SK-N-MC (cell line): Measurements from ENCODE around the gene UBAC2.

Experiments
- EZH2 ChIP-seq: fragments of 200-600 bp; sonication (generic); IDR thresholded peaks from one replicate; pipeline ENCODE4 v1.6.1; 2017; ENCODE audit warnings: antibody characterized with exemption
- POLR2AphosphoS5 ChIP-seq: IDR thresholded peaks from 2 replicates; pipeline ENCODE4 v1.6.1; 2012; ENCODE audit warnings: mild to moderate bottlenecking, low read depth, low read length, borderline replicate concordance

DNA sequence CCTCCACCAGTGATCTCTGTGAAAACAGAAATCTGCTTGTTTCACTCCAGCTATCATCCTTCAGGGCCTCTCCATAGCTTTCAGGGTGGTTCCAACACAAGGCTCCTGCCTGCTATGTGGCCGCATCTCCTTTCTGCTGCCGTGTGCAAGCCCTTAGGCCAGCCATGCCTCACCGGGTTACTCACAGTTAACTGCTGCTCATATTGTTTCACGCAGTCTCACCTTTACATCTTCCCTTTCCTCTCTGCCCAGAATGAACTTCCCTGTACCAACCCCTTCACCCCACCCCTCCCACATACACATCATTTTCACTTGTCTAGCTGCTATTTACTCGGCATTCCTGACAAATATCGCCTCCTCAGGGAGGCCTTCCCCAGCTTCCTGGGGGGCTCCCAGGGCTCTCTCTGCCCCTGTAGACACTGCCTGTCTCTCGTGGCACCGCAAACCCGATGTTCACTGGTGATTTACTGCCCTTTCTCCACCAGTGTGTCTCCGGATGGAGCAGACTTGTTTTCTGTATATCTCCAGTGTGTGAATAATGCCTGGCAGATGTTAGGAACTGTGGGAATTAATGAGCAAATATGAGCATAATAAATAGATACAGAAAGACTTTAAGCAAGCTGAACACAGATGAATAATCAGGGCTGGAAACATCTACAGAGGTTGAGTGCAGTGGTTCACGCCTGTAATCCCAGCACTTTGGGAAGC is 145.8 kb downstream of the UBAC2 start:
- TF ChIP-seq EZH2, result no peak
- no peak for TF ChIP-seq POLR2AphosphoS5
